HepG2 (cell line): Measurements from ENCODE around the gene PLOD3. TPM values are rescaled to one million over a fixed set of nuclear protein-coding genes. Genes with fewer than 3 reads are reported as not detected.

ENCODE experiments used
- ARNT2 ChIP-seq: sonication (generic); formaldehyde crosslinking; IDR thresholded peaks from 2 replicates; pipeline ENCODE4 v1.8.0; 2022; ENCODE audit warnings: mild to moderate bottlenecking, low read depth, missing genetic modification reagents, moderate library complexity
- ATF3 ChIP-seq: sonication (generic); formaldehyde crosslinking; IDR thresholded peaks from 2 replicates; pipeline ENCODE4 v1.4.0; 2020; ENCODE audit warnings: missing genetic modification reagents
- GPN1 ChIP-seq: sonication (generic); formaldehyde crosslinking; IDR thresholded peaks from 2 replicates; pipeline ENCODE4 v1.5.1; 2020; ENCODE audit warnings: missing genetic modification reagents, borderline replicate concordance
- HOXA7 ChIP-seq: sonication (generic); formaldehyde crosslinking; IDR thresholded peaks from 2 replicates; pipeline ENCODE4 v1.8.1; 2022; ENCODE audit warnings: mild to moderate bottlenecking, missing genetic modification reagents, moderate library complexity
- IRF9 ChIP-seq: sonication (generic); formaldehyde crosslinking; IDR thresholded peaks from 2 replicates; pipeline ENCODE4 v1.8.0; 2022; ENCODE audit warnings: missing genetic modification reagents, mild to moderate bottlenecking, borderline replicate concordance
- KDM1A ChIP-seq: IDR thresholded peaks from 2 replicates; pipeline ENCODE4 v1.6.1; 2016; ENCODE audit warnings: missing compliant biosample characterization
- KDM4B ChIP-seq: sonication (generic); formaldehyde crosslinking; IDR thresholded peaks from 2 replicates; pipeline ENCODE4 v1.4.0; 2020; ENCODE audit warnings: missing genetic modification reagents
- MED13 ChIP-seq: sonication (generic); formaldehyde crosslinking; IDR thresholded peaks from 2 replicates; pipeline ENCODE4 v1.5.0; 2020; ENCODE audit warnings: missing genetic modification reagents
- MYNN ChIP-seq: sonication (generic); formaldehyde crosslinking; IDR thresholded peaks from 2 replicates; pipeline ENCODE4 v1.4.0; 2020; ENCODE audit warnings: mild to moderate bottlenecking, low read depth, missing genetic modification reagents
- PLRG1 ChIP-seq: fragments of 450-650 bp; conservative IDR thresholded peaks from 2 replicates; pipeline ENCODE4 v1.6.1; 2016
- RAD51 ChIP-seq: fragments of 450-650 bp; IDR thresholded peaks from 2 replicates; pipeline ENCODE4 v1.6.1; 2016; ENCODE audit warnings: borderline replicate concordance
- RELA ChIP-seq: sonication (generic); formaldehyde crosslinking; IDR thresholded peaks from 2 replicates; pipeline ENCODE4 v1.4.0; 2020; ENCODE audit warnings: missing genetic modification reagents
- ZMAT3 ChIP-seq: sonication (generic); formaldehyde crosslinking; conservative IDR thresholded peaks from 2 replicates; pipeline ENCODE4 v1.7.0; 2021; ENCODE audit warnings: missing genetic modification reagents
- ZNF607 ChIP-seq: sonication (generic); formaldehyde crosslinking; IDR thresholded peaks from 2 replicates; pipeline ENCODE4 v1.5.1; 2020; ENCODE audit warnings: missing genetic modification reagents, mild to moderate bottlenecking, borderline replicate concordance
- ZNF75D ChIP-seq: sonication (generic); formaldehyde crosslinking; IDR thresholded peaks from 2 replicates; pipeline ENCODE4 v1.8.1; 2023; ENCODE audit warnings: missing genetic modification reagents, mild to moderate bottlenecking, borderline replicate concordance
- ZNF770 ChIP-seq: sonication (generic); formaldehyde crosslinking; IDR thresholded peaks from 2 replicates; pipeline ENCODE4 v1.5.0; 2020; ENCODE audit warnings: mild to moderate bottlenecking, missing genetic modification reagents
- ZSCAN31 ChIP-seq: sonication (generic); formaldehyde crosslinking; IDR thresholded peaks from 2 replicates; pipeline ENCODE4 v1.5.0; 2020; ENCODE audit warnings: low read depth, mild to moderate bottlenecking, missing genetic modification reagents
- polyA plus RNA-seq, 8 experiments: library from polyadenylated mRNA; depleted of rRNA in 3 of 8; stranded (reverse) in 7 of 8; unstranded in 1 of 8; fragments of >200 nt; fragmentation: Illumina TruSeq in 4 of 8; extraction: Trizol in 4 of 8; gene quantifications; 2 replicates each; pipeline versions ENCODE4 v1.2.1 to v1.2.3, GENCODE V29; 2011 to 2016; ENCODE audit warnings: low read depth in 4 of 8, missing spikeins in 1 of 8, mixed read lengths in 1 of 8; ENCODE audit not compliant: insufficient read depth in 1 of 8
- total RNA-seq, 5 experiments: library from RNA; depleted of rRNA; stranded (reverse); fragments of >200 nt; fragmentation: Illumina TruSeq; extraction: Trizol; gene quantifications; 2 replicates each; pipeline ENCODE4 v1.2.3, GENCODE V29; 2016; ENCODE audit warnings: low read depth in 1 of 5
- TF ChIP-seq, protein P1 (sequence below): sonication (generic); formaldehyde crosslinking; IDR thresholded peaks from 2 replicates; pipeline ENCODE4 v1.5.1; 2020; ENCODE audit warnings: missing genetic modification reagents, mild to moderate bottlenecking, borderline replicate concordance
- TF ChIP-seq, protein P2 (sequence below): sonication (generic); formaldehyde crosslinking; IDR thresholded peaks from 2 replicates; pipeline ENCODE4 v1.4.0; 2020; ENCODE audit warnings: mild to moderate bottlenecking, missing genetic modification reagents
- TF ChIP-seq, protein P3 (sequence below): sonication (generic); formaldehyde crosslinking; IDR thresholded peaks from 2 replicates; pipeline ENCODE4 v1.4.0; 2020; ENCODE audit warnings: mild to moderate bottlenecking, missing genetic modification reagents

PLOD3 gene
- total and polyA plus RNA-seq, 2 of the 13 experiments (the other 11 are each of a cell fraction or from before 2014, with no cell fraction given): 65.8 to 67.4 TPM

- TF ChIP-seq ZNF770 (peak; percentile 83), MED13 (CRISPR knock-in tag) (peak; percentile 78; the same call in 1 of the 2 replicates), KDM1A (CRISPR knock-in tag) (no peak), HOXA7 (CRISPR knock-in tag) (no peak), ZSCAN31 (CRISPR knock-in tag) (no peak), ARNT2 (CRISPR knock-in tag) (peak; percentile 56; the same call in 1 of the 2 replicates), RELA (no peak), ZNF607 (no peak), PLRG1 (no peak), ZNF75D (CRISPR knock-in tag) (no peak), RAD51 (no peak), IRF9 (peak; percentile 68; the same call in 1 of the 2 replicates), GPN1 (no peak), ATF3 (CRISPR knock-in tag) (no peak), ZMAT3 (CRISPR knock-in tag) (no peak), MYNN (CRISPR knock-in tag) (no peak), KDM4B (no peak)
- TF ChIP-seq, protein P1, sequence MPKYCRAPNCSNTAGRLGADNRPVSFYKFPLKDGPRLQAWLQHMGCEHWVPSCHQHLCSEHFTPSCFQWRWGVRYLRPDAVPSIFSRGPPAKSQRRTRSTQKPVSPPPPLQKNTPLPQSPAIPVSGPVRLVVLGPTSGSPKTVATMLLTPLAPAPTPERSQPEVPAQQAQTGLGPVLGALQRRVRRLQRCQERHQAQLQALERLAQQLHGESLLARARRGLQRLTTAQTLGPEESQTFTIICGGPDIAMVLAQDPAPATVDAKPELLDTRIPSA: no peak
- TF ChIP-seq, protein P2, sequence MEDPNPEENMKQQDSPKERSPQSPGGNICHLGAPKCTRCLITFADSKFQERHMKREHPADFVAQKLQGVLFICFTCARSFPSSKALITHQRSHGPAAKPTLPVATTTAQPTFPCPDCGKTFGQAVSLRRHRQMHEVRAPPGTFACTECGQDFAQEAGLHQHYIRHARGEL (CRISPR knock-in tag): no peak
- TF ChIP-seq, protein P3, sequence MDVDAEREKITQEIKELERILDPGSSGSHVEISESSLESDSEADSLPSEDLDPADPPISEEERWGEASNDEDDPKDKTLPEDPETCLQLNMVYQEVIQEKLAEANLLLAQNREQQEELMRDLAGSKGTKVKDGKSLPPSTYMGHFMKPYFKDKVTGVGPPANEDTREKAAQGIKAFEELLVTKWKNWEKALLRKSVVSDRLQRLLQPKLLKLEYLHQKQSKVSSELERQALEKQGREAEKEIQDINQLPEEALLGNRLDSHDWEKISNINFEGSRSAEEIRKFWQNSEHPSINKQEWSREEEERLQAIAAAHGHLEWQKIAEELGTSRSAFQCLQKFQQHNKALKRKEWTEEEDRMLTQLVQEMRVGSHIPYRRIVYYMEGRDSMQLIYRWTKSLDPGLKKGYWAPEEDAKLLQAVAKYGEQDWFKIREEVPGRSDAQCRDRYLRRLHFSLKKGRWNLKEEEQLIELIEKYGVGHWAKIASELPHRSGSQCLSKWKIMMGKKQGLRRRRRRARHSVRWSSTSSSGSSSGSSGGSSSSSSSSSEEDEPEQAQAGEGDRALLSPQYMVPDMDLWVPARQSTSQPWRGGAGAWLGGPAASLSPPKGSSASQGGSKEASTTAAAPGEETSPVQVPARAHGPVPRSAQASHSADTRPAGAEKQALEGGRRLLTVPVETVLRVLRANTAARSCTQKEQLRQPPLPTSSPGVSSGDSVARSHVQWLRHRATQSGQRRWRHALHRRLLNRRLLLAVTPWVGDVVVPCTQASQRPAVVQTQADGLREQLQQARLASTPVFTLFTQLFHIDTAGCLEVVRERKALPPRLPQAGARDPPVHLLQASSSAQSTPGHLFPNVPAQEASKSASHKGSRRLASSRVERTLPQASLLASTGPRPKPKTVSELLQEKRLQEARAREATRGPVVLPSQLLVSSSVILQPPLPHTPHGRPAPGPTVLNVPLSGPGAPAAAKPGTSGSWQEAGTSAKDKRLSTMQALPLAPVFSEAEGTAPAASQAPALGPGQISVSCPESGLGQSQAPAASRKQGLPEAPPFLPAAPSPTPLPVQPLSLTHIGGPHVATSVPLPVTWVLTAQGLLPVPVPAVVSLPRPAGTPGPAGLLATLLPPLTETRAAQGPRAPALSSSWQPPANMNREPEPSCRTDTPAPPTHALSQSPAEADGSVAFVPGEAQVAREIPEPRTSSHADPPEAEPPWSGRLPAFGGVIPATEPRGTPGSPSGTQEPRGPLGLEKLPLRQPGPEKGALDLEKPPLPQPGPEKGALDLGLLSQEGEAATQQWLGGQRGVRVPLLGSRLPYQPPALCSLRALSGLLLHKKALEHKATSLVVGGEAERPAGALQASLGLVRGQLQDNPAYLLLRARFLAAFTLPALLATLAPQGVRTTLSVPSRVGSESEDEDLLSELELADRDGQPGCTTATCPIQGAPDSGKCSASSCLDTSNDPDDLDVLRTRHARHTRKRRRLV: no peak
Observed at GRCh38 chr7:101201695-101202602, 15.4 kb downstream of the PLOD3 start (continued).
